BJ (cell line): ENCODE measurements around the gene STK36. TPM values are rescaled to one million over a fixed set of nuclear protein-coding genes. Genes with fewer than 3 reads are reported as not detected.

Source experiments
- CTCF ChIA-PET: fragments of 350-600 bp; formaldehyde crosslinking; extraction: SDS; loops from one replicate; lab custom pipeline; 2021; ENCODE audit warnings: antibody characterized with exemption, inconsistent platforms; lab: Yijun Ruan, JAX
- POLR2A ChIA-PET: fragments of 300-600 bp; sonication (Branson Sonifier 250); formaldehyde crosslinking; extraction: SDS; loops from one replicate; lab custom pipeline; 2021; ENCODE audit warnings: antibody characterized with exemption; lab: Charles Lee
- DNase-seq: peaks from one replicate; pipeline ENCODE4 v3.0.0-alpha.2; 2011; ENCODE audit warnings: low read depth
- H3K27me3 ChIP-seq: 2 replicates; pipeline ENCODE4 v1.6.0; 2011; ENCODE audit warnings: low read length; ENCODE audit not compliant: control insufficient read depth, insufficient read depth
- H3K36me3 ChIP-seq: 2 replicates; pipeline ENCODE4 v1.5.1; 2011; ENCODE audit warnings: low read length; ENCODE audit not compliant: control insufficient read depth, insufficient read depth
- H3K4me3 ChIP-seq: 2 replicates; pipeline ENCODE4 v1.5.1; 2011; ENCODE audit warnings: low read depth, mild to moderate bottlenecking, control low read depth, low read length
- CTCF ChIP-seq: IDR thresholded peaks from 2 replicates; pipeline ENCODE4 v1.5.1; 2011; ENCODE audit warnings: low read depth, mild to moderate bottlenecking, control low read depth, inconsistent platforms, low read length, moderate library complexity; ENCODE audit not compliant: insufficient read depth
- polyA plus RNA-seq: library from polyadenylated mRNA; depleted of rRNA; stranded (reverse); fragments of >200 nt; gene quantifications from 2 replicates; pipeline ENCODE4 v1.2.3, GENCODE V29; 2011

STK36 gene
- polyA plus RNA-seq, 1 experiment: 58.7 TPM

- no peak for TF ChIP-seq CTCF
- Histone ChIP-seq H3K4me3 (no peak overlapping the region), H3K36me3 (no peaks in the 10 kb centered on the region), H3K27me3 (no peaks in the 10 kb centered on the region)
- ChIA-PET POLR2A (interaction anchor here (0.6 kb wide), 1 partner anchor 1355 kb away, joined by 3 read pairs; no protein-coding TSS in a partner anchor), CTCF (interaction anchor here (1.1 kb wide), 1 partner anchor 131 kb away, joined by 5 read pairs; no protein-coding TSS in a partner anchor)
- DNase-seq: no peak
Observed at GRCh38 chr2:218717262-218717661, 45.4 kb downstream of the STK36 start.

GRCh38 chr2:218718058-218718457, 46.2 kb downstream of the STK36 start:
- Histone ChIP-seq H3K36me3 (no peaks in the 10 kb centered on the region), H3K27me3 (no peaks in the 10 kb centered on the region), H3K4me3 (no peak overlapping the region)
- TF ChIP-seq CTCF: no peak
- no peak for DNase-seq
- ChIA-PET CTCF (no interaction called here), POLR2A (no interaction called here)

GRCh38 chr2:218719457-218719856, 47.6 kb downstream of the STK36 start:
- POLR2A ChIA-PET: no interaction called here
- no peak for DNase-seq
- CTCF ChIA-PET: interaction anchor here (0.6 to 3.9 kb wide), 3 partner anchors 9 to 134 kb away, joined by 3 to 21 read pairs (median 3); partner anchors contain the start of gene TTLL4

GRCh38 chr2:218720048-218721041, 48.5 kb downstream of the STK36 start:
- ChIA-PET CTCF (interaction anchor here (0.9 to 3.9 kb wide), 2 partner anchors 10 to 132 kb away, joined by 3 to 21 read pairs; partner anchors contain the start of gene TTLL4), POLR2A (no interaction called here)
- Histone ChIP-seq H3K36me3 (peaks cover 1% of the 10 kb centered on the region; the same call in 1 of the 2 replicates), H3K27me3 (no peaks in the 10 kb centered on the region), H3K4me3 (no peak overlapping the region)
- TF ChIP-seq CTCF: no peak
- no peak for DNase-seq

More at GRCh38 chr2:218719457-218719856, 47.6 kb downstream of the STK36 start:
- no peaks in the 10 kb centered on the region for H3K27me3 ChIP-seq
- H3K4me3 ChIP-seq: no peak overlapping the region
- no peaks in the 10 kb centered on the region for H3K36me3 ChIP-seq
- no peak for TF ChIP-seq CTCF

GRCh38 chr2:218721488-218721887, 49.6 kb downstream of the STK36 start:
- H3K36me3 ChIP-seq: peaks cover 1% of the 10 kb centered on the region; the same call in 1 of the 2 replicates
- CTCF ChIA-PET: interaction anchor here (0.9 to 3.9 kb wide), 3 partner anchors 11 to 131 kb away, joined by 3 to 21 read pairs (median 12); partner anchors contain the start of gene TTLL4
- no peak for DNase-seq

More at GRCh38 chr2:218721488-218721887, 49.6 kb downstream of the STK36 start:
- TF ChIP-seq CTCF: no peak
- no peaks in the 10 kb centered on the region for H3K27me3 ChIP-seq
- no peak overlapping the region for H3K4me3 ChIP-seq
- POLR2A ChIA-PET: no interaction called here
